ENCODE results near the gene SYPL2.

DNA sequence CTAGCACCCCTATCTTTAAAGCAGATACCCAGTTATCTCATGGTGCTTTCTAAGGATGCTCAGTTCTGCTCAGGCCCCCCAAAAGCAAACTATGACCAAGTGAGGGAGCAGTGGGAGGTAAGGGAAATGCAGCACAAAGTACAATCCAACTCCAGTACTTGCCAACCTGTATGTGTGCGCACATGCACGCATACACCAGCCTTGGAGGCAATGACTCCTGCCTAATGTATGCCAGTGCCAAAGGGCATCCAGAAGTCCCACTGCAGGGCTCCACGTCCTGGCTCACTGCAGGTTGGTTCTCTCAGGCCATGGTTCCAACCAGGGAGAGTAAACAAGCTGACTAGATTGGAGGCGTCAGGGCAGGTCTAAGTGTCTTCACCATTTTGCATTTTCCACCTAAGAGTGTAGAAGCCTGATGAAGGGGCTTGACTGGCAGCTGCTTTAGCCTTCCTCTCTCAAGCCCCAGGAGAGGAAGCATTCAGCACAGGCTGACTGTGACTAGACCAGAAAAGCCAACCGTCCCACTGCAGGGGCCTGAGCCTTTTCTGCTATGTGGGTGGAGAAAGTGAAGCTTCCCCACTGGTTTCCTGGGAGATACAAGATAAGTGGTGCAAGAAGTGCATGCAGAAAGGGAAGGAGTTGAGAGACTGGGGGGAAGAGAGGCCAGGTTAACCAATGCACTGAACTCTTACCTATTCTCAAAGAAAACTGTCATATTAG, 35.5 kb downstream of the SYPL2 start:
- TF ChIP-seq, protein P1, sequence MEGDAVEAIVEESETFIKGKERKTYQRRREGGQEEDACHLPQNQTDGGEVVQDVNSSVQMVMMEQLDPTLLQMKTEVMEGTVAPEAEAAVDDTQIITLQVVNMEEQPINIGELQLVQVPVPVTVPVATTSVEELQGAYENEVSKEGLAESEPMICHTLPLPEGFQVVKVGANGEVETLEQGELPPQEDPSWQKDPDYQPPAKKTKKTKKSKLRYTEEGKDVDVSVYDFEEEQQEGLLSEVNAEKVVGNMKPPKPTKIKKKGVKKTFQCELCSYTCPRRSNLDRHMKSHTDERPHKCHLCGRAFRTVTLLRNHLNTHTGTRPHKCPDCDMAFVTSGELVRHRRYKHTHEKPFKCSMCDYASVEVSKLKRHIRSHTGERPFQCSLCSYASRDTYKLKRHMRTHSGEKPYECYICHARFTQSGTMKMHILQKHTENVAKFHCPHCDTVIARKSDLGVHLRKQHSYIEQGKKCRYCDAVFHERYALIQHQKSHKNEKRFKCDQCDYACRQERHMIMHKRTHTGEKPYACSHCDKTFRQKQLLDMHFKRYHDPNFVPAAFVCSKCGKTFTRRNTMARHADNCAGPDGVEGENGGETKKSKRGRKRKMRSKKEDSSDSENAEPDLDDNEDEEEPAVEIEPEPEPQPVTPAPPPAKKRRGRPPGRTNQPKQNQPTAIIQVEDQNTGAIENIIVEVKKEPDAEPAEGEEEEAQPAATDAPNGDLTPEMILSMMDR (IDR thresholded peaks at IDR 0.05): no peak
- TF ChIP-seq POLR2A (IDR thresholded peaks at IDR 0.05): no peak

All from heart left ventricle (tissue), 13 donors.